HEK293T (cell line): Measurements from ENCODE around the gene BTK.

Source experiments
- BHLHE40 ChIP-seq: fragments of 450-650 bp; IDR thresholded peaks from 2 replicates; pipeline ENCODE4 v1.6.1; 2016; ENCODE audit warnings: mild to moderate bottlenecking, moderate library complexity, borderline replicate concordance
- FOXM1 ChIP-seq: fragments of 450-650 bp; IDR thresholded peaks from 2 replicates; pipeline ENCODE4 v1.6.1; 2017; ENCODE audit warnings: mild to moderate bottlenecking, borderline replicate concordance
- HDGF ChIP-seq: fragments of 450-650 bp; IDR thresholded peaks from 2 replicates; pipeline ENCODE4 v1.6.1; 2017; ENCODE audit warnings: antibody characterized with exemption, borderline replicate concordance
- L3MBTL2 ChIP-seq: fragments of 450-650 bp; conservative IDR thresholded peaks from 2 replicates; pipeline ENCODE4 v1.6.1; 2016; ENCODE audit warnings: mild to moderate bottlenecking
- LEF1 ChIP-seq: fragments of 450-650 bp; IDR thresholded peaks from 2 replicates; pipeline ENCODE4 v1.6.1; 2017; ENCODE audit warnings: mild to moderate bottlenecking, borderline replicate concordance
- SP1 ChIP-seq: fragments of 450-650 bp; IDR thresholded peaks from 2 replicates; pipeline ENCODE4 v1.6.1; 2017
- SUZ12 ChIP-seq: fragments of 450-650 bp; IDR thresholded peaks from 2 replicates; pipeline ENCODE4 v1.6.1; 2016; ENCODE audit warnings: mild to moderate bottlenecking
- TARDBP ChIP-seq: fragments of 450-650 bp; IDR thresholded peaks from 2 replicates; pipeline ENCODE4 v1.6.1; 2016

DNA sequence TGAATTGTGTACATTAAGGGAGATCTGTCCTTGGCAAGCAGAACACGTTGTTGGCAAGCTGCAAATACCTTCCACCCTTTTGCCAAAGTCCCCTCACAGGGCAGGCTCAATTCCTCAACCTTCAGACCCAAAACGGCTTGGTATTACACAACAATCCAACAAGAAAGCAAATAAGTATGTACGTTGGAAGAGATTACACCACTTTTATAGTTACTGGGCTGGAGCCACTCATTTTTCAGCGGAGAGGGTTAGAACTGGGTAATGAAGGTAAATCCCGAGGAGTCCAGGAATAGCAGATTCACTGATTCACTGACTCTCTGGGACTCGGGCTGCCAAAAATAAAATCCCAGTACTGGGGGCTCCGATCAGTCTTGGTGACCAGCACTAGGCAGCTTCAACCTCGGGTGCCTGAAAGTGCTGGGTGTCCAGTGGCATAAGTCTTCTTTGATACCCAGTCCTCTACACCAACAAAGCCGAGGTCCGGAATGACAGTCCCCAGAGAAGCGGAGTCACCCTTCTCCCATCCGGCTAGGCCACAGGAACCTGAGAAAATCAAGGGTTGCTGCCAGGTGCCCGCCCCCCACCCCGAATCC lies 38.0 kb downstream of the BTK start:
- no peak for TF ChIP-seq TARDBP
- no peak for TF ChIP-seq HDGF
- TF ChIP-seq SP1, result no peak
- no peak for TF ChIP-seq L3MBTL2
- no peak for TF ChIP-seq LEF1
- no peak for TF ChIP-seq FOXM1
- no peak for TF ChIP-seq BHLHE40
- TF ChIP-seq SUZ12, result no peak
